GM12875 (cell line): ENCODE data around the gene CLCNKB.

Source experiments
- H3K4me3 ChIP-seq: one replicate; pipeline ENCODE4 v1.5.1; 2011; ENCODE audit warnings: low read depth, low read length, control low read depth
- CTCF ChIP-seq: IDR thresholded peaks from 2 replicates; pipeline ENCODE4 v1.5.1; 2011; ENCODE audit warnings: low read depth, mild to moderate bottlenecking, control low read depth, inconsistent platforms, low read length, moderate library complexity, borderline replicate concordance; ENCODE audit not compliant: insufficient read depth

Gene CLCNKB

GRCh38 chr1:16085522-16085921, 41.9 kb downstream of the CLCNKB start:
- TF ChIP-seq CTCF, result no peak
- H3K4me3 ChIP-seq, result no peak overlapping the region

- no peak overlapping the region for H3K4me3 ChIP-seq
- no peak for TF ChIP-seq CTCF
Measured at GRCh38 chr1:16087733-16088132, 44.2 kb downstream of the CLCNKB start.

- TF ChIP-seq CTCF, result no peak
- no peak overlapping the region for H3K4me3 ChIP-seq
Measured at GRCh38 chr1:16088351-16088911, 44.8 kb downstream of the CLCNKB start.

- no peak overlapping the region for H3K4me3 ChIP-seq
- TF ChIP-seq CTCF, result no peak
Measured at GRCh38 chr1:16088996-16089395, 45.4 kb downstream of the CLCNKB start.

GRCh38 chr1:16090076-16090826, 46.7 kb downstream of the CLCNKB start:
- no peak for TF ChIP-seq CTCF
- no peak overlapping the region for H3K4me3 ChIP-seq

- TF ChIP-seq CTCF, result no peak
- no peak overlapping the region for H3K4me3 ChIP-seq
Measured at GRCh38 chr1:16091296-16091695, 47.7 kb downstream of the CLCNKB start.
